HG03432 (cell line): ENCODE data around the gene ADGRA1.
"Not testable (repeated sequence)": the region's sequence is repeated elsewhere in the genome, so short reads cannot be mapped to it uniquely, and the experiment has no call there.

Experiments used
- ATAC-seq: cut with Tn5 transposase; IDR thresholded peaks from one replicate; pipeline ENCODE4 v1.9.1; 2021; ENCODE audit warnings: mild to moderate bottlenecking, moderate library complexity; ENCODE audit not compliant: unreplicated experiment

The ADGRA1 gene

DNA sequence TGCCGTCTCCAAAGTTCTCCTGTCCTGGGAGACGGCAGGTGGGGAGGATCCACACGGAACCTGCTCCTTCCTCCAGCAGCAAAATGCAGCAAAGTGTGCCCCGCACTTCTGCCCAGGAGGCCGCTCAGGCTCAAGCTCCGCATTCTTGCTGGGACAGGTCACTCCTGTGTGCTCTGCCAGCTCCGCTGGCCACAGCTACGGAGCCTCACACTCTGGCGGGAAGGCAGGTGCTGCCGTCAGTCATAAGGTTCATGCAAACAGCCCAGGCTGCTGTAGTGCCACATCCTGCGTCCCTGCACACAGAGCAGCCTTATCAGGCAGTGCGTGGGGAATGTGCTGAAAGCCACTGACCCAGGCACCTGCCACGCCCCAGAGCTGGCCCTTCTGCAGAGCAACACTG, 22.4 kb downstream of the ADGRA1 start:
- ATAC-seq: no peak

DNA sequence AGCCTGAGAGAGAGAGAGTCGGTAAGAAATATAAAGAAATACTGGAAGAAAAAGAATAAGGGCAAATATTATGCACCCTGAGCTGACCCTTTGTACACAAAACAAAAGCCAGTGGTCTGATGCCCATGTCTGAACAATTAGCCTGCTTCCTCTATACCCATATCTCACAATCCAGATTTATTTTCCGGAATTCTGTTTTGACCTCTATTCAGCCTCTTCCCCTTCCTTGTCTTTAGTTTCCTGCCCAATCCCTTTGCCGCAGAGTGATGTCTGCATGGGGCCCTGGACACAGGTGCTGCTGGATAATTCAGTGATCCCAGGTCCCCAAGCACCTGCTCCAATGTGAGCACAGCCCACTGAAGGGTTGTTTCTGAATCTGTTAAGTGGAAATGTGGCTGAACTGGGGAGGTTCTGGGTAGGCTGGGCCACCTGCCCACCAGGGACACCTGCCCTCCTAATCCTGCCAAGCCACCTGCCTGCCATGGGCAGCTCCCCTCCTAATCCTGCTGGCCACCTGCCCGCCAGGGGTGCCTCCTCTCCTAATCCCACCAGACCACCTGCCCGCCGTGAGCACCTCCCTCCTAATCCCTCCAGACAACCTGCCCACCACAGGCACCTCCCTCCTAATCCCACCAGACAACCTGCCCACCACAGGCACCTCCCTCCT, 23.0 kb downstream of the ADGRA1 start:
- no peak for ATAC-seq

DNA sequence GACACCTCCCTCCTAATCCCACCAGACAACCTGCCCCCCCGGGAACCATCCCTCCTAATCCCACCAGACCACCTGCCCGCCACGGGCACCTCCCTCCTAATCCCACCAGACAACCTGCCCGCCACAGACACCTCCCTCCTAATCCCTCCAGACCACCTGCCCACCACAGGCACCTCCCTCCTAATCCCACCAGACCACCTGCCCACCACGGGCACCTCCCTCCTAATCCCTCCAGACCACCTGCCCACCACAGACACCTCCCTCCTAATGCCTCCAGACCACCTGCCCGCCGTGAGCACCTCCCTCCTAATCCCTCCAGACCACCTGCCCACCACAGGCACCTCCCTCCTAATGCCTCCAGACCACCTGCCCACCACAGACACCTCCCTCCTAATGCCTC, 23.9 kb downstream of the ADGRA1 start:
- not testable (repeated sequence) for ATAC-seq

DNA sequence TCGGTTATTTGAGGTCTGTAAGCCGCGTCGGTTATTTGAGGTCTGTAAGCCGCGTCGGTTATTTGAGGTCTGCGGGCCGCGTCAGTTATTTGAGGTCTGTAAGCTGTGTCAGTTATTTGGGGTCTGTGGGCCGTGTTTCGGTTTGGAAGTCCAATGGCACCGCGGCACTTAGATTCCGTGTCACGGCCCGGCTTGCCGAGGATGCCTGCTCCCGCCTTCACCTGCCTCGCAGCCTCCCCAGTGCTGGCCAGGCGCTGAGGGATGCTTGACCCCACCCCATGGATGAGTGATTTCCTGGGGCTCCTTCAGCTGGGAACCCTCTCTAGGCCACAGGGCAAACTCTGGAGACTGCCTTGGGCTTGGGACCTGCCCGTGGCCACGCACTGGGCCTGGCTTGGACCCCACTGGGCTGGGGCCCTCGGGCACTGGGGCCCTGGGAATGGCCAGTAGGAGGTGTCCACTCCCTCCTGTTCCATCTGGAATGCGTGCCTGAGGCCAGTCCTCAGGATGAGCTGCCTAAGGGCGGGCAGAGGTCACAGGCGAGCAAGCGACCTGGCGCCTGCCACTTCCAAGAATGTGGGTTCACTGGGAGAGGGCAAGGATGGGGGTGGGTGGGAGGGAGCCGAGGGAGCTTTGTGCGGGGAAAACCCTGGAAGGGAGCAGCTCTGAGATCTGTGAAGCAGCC, 25.6 kb downstream of the ADGRA1 start:
- no peak for ATAC-seq

DNA sequence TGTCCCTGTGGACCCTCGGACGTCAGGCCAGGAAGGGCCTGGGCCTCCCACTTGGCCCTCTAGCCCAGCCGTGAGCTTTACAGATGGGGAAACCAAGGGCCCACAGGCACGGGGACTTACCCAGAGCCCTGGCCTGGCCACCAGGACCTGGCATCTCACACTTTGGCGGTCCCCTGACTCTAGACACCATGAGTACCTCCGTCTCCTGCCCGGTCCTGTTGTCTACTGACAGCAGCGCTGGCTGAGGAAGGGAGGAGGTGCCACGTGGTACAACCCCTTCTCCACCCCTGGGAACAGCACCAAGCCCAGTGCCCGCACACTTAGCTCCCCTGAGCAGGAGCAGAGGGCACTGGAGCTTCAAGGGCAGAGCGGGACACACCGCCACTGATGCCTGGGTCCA, 26.1 kb downstream of the ADGRA1 start:
- no peak for ATAC-seq

GRCh38 chr10:133114251-133114650, 26.5 kb downstream of the ADGRA1 start:
- ATAC-seq: no peak

DNA sequence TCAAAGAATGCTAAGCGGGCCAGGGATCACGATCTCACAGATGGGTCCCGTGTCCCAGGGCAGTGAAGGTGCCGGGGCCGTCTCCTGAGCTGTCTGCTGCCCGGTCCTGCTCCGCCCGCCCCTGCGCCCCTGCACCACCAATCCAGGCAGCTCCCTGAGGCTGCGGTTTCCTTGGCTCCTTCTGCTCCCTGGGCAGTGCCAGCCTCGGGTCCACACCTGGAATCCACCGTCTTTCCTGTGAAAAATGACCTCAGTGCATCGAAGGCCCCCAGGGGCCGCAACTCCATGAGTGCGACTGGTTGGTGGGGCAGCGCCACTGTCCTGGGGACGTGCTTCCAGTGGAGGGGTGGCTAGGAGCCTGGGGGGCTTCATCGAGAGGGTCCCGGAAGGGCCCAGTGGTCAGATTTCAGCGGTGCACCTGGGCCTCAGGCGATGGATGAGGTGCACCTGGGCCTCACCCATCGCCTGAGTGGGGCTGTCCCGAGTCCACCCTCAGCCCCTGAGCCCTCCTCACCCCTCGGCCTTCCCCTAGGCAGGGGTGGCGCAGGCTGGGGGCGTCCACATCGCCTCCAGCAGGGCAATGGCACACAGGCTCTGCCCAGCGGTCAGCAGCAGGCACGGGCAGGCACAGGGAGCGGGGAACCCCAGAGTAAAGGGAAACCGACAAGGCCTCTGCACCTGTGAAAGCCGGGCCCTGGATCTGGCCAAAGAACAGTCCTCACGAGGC, 27.2 kb downstream of the ADGRA1 start:
- no peak for ATAC-seq

DNA sequence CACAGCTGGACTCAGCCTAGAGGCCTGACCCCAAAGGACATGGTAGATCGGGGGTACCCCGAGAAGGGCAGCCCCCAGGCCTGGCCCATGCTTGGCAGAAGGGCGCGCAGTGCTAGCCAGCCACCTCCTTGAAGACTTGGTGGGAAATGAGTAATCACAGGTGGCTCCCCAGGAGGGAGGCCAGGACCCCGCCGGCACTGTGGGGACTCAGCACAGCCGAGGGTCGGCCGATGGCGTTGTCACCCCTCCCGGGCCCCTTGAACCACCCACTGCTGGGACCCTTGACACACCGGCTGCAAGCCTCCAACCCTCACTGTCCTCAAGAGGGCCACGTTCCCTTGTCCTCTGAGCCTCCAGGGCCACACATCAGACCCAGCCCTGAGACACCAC, 27.7 kb downstream of the ADGRA1 start:
- ATAC-seq: no peak

DNA sequence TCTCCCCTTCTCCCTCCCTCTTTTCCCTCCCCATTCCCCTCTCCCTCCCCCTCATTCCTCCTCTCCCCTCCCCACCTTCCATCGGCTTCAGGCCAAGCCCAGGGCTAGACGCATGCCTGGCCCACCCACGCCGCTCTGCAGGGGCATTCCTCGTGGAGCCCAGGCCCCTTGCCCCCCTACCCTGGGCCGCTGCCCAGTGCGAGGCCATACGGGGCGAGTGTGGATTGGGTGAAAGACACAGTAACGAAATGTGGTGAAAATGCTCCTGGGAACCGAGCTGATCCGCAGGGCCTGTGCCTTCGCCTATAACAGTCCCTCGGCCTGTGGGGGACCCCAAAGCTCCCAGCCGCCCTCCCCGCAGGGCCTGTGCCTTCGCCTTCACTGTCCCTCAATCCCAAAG, 28.3 kb downstream of the ADGRA1 start:
- ATAC-seq: no peak

DNA sequence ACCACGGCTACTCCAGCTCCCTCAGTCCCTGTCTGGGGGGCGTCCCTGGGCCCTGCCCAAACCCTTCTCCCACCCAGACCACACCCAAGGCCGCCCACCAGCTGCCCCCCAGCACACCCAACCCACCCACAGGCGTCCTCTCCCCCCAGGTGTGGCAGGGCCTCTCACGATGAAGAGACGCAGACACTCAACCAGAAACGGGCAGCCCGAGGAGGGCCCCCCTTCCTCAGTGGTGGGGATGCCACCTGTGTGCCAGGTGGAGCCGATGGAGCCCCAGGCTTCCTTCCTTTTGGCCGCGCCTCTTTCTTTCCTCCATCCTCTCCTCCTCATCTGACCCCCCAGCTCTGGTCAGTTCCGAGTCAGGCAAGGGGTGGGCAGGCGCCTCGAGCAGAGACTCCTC, 28.7 kb downstream of the ADGRA1 start:
- no peak for ATAC-seq

DNA sequence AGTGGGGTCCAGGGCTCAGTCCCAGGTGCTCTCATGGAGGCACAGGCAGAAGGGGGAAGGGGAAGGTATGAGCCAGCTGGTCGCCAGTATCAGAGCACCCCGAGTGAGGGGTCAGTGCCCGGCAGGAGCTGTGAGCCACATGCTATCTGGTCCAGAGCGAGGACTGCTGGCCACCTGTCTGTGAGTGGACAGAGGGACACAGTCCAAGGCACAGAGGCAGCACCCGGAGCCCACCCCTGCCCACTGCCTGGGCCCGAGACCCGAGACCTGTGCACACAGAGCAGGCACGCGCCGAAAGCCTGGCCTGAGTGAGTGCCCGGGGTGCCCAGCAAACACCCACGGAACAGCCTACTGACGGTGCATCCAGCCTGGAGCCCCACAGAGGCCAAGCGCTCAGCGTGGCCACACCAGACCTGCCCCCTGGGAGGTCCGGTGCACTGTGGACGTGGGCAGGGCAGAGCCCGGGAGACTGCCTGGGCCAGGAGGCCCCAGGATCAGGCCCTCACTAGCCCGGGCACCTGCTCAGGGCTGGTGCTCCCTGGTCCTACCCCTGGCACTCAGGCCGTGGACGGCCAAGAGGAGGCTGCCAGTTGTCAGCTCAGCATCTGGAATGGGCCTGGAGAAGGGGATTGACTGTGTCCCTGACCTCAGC, 29.4 kb downstream of the ADGRA1 start:
- ATAC-seq: no peak

DNA sequence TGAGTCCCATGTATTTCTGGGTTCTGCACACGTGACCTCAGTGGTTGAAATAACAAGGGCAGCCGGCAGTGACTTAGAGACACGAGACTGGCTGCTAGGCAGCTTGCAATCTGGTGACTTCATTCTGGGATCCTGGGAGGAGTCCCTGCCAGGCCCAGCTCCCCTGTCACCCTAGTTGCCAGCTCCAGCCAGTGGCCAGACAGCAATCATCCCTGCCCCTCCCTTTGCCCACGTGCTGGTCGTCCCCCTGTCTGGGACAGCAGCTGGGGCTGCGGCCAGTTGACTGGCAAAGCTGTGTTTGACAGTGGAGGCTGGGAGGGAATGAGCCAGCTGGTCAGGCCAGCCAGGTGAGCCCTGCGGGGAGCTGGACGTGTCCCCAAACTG, 30.0 kb downstream of the ADGRA1 start:
- no peak for ATAC-seq

DNA sequence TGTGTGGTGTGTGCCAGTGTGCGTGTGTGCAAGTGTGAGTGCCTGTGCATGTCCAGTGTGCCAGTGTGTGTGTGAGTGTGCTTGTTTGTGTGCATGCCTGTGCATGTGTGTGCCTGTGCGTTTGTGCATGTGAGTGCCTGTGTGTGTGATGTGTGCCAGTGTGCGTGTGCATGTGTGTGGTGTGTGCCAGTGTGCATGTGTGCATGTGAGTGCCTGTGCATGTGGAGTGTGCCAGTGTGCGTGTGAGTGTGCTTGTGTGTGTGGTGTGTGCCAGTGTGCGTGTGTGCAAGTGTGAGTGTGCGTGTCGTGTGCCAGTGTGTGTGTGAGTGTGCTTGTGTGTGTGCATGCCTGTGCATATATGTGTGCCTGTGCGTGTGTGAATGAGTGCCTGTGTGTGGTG, 33.8 kb downstream of the ADGRA1 start:
- ATAC-seq: no peak

- no peak for ATAC-seq
Observed at GRCh38 chr10:133122171-133122935, 34.6 kb downstream of the ADGRA1 start.

GRCh38 chr10:133123050-133123745, 35.5 kb downstream of the ADGRA1 start:
- ATAC-seq: no peak

DNA sequence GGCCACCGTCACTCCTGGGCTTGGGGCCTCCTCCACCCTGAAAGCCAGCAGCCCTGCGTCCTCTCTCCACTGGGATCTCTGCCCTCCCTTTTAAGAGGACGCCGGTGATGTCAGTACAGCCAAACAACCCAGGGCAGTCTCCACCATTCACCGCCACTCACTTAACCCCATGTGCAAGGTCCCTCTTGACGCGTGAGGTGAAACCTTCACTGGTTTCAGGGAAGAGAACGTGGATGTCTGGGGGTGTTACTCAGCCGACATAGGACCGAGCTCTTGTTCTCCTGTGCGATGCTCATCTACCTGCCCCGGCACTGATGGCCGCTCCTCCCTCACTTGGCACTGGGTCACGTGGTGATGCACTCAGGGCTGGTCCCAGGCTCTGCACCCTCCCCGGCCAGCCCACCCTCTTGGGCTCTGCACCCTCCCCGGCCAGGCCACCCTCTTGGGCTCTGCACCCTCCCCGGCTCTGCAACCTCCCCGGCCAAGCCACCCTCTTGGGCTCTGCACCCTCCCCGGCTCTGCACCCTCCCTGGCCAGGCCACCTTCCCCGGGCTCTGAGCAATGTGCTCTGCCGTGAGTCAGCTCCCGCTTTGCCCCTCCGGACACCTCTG, 36.1 kb downstream of the ADGRA1 start:
- ATAC-seq: no peak

DNA sequence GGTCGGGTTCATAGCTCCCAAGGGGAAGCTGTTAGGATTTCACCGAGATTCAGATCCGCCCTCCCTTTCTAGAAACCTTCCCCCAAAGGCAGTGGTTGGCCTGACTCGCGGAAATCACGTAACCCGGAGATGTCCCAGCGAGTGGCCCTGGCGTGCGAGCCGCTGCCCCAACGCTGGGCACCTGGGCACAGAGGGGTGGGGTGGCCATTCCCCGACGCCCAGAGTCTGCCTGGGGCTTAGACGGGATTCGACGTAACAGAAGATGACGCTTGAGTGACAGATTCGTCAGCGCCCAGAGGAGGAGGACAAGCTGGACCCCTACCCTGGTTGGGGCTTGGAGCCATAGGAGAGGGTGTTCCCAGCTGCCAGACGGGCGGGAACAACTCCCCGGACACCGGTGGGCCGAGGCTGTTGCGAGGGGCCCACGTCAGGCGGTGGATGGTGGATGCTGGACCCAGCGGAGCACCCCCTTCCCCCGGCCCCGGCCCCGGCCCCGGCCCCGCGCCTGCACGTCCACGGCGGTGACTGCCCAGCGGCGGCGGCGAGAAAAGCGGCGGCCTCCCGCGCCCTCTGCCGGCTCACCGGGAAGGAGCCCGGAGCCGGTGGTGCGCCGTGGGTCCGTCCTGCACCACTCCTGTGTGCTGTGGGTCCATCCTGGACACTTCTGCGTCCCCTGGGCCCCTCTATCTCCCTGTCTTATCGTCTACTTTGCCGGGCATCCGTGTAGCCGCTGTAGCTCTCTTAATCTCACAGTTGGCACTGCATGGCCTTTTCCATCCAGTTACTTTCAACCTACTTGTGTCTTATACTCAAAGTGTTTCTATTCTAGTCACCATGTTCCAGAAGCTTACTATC, 36.9 kb downstream of the ADGRA1 start:
- ATAC-seq: no peak

GRCh38 chr10:133125901-133126300, 38.2 kb downstream of the ADGRA1 start:
- ATAC-seq: no peak
